GM21360 (cell line): ENCODE data around the gene CTCFL.

Source experiments
- ATAC-seq: cut with Tn5 transposase; IDR thresholded peaks from one replicate; pipeline ENCODE4 v1.9.1; 2021; ENCODE audit warnings: mild to moderate bottlenecking, moderate library complexity; ENCODE audit not compliant: unreplicated experiment

Gene CTCFL

DNA sequence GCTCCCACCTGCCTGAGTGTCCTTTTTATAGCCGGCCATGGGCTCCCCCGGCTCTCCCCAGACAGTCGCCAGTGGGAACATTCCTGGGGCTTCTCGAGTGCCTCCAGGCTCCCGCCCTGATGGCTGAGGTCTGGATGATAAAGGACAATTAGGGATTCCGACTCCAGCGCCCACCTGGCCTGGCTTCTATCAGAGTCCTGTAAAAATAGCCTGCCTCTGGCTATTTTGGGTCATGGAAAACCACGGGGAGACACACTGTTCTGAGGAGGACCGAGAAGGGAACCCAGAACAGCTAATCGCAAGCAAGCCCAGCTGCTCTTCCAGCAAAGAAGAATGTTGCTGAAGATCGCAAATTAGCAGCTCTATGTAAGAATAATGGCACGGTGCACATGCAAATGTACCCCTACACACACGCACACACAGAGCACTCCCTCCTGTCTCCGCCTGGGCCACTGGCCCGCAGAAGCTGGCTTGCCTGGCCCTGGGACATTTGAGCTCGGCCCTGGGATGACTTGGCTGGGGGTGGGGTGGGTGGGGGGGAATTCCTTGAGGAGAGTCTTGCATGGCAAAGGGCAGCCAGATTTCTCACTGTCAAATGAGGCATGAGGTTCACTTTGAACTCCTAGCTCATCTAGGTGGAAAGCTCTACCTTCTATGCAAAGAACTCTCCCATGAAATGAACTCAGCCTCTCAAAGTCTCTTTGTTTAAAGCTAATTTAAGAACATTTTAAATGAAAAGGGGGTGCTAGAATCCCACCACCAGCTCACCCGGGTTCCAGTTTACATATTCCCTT is 55.3 kb downstream of the CTCFL start:
- ATAC-seq, result no peak

GRCh38 chr20:57468523-57469417 is 56.2 kb downstream of the CTCFL start:
- no peak for ATAC-seq

- ATAC-seq, result no peak
Measured at GRCh38 chr20:57467742-57468141, 57.2 kb downstream of the CTCFL start.

DNA sequence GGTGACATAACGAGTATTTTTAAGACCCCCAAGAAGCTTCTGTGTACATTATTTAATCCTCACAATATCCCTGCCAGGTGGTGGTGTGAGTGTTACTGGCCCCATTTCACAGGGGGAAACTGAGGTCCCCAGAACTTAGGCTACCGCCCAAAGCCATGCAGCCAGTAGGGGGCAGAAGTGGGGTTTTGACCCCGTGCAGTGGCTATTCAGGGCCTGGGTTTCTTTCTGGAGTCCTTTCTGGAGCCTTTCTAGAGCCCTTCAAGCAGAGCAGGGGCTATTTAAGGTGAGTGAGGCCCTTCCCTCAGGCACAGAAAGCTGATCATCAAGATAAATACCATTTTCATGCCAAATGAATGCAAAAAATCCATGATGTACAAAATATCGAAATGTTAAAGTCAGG is 59.0 kb downstream of the CTCFL start:
- ATAC-seq, result no peak

GRCh38 chr20:57465486-57465885 is 59.5 kb downstream of the CTCFL start:
- no peak for ATAC-seq

DNA sequence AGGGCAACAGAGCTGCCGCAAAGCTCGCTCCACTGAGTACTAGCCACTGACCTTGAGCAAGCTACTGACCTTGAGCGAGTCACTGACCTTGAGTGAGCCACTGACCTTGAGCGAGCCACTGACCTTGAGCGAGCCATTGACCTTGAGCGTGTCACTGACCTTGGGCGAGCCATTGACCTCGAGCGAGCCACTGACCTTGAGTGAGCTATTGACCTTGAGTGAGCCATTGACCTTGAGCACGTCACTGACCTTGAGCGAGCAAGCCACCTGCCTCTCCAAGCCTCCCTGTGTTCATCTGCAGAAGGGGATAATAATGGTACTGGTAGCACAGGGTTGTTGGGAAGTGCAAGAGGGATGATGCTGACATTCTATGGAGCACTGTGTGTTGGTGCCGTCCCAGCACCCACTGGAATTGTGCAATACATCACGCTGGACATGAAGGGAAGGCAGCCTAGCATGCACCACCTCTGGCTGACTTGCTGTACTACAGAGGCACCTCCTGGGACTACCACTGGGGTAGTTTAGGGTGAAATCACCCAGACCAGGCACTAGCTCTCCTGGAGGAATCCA is 60.2 kb downstream of the CTCFL start:
- no peak for ATAC-seq

- no peak for ATAC-seq
Measured at GRCh38 chr20:57462781-57463180, 62.2 kb downstream of the CTCFL start.

- no peak for ATAC-seq
Measured at GRCh38 chr20:57461726-57462125, 63.2 kb downstream of the CTCFL start.

DNA sequence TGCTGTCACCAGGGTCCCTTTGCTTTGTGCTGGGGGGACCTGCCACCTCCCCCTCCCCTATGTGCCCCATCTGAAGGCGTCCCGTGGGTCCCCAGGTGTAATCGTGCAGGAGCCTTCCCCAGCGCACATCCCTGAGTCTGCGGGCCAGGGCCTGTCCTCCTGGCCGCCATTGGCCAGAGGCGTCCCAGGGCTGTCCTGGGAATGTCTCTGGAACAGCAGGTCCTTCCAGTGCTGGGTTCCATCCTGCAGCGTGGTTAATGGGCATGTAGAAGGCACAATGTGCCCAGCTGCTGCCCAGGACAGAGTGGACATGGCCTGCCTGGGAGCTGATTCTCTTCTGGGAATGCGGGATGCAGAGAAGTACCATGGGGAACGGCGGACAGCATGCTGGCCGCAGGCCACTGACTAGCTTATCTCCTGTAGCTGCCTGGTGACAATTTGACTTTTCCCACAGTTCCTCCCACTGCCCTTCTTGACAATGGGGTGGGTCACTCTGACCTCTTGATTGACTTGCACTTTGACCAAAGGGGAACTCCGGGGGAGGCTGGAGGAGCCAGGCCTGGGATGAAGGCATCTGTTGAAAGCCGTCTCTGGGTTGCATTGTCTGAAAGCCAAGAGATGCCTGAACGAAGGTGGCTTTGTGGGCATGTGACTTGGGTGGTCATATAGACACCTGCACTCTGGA is 64.0 kb downstream of the CTCFL start:
- ATAC-seq, result no peak

GRCh38 chr20:57459897-57460296 is 65.0 kb downstream of the CTCFL start:
- ATAC-seq, result no peak

DNA sequence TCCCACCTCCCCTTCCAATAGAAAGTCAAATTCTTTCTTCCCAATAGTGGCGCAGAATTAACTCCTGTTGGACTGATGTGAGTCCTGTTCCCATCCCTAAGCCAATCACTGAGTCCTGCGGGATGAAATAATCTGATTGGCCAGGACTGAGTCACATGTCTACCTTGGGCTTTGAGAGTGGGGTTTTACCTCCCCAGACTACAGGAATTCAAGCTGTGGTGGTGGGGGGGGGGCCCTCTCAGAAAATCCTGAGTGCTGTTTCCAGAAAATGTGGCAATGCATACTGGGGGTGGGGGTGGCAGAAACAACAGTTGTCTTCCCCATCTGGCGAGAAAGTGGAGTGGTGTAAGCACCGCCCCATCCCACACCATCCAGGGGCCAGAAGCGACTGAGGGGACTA is 65.7 kb downstream of the CTCFL start:
- no peak for ATAC-seq

DNA sequence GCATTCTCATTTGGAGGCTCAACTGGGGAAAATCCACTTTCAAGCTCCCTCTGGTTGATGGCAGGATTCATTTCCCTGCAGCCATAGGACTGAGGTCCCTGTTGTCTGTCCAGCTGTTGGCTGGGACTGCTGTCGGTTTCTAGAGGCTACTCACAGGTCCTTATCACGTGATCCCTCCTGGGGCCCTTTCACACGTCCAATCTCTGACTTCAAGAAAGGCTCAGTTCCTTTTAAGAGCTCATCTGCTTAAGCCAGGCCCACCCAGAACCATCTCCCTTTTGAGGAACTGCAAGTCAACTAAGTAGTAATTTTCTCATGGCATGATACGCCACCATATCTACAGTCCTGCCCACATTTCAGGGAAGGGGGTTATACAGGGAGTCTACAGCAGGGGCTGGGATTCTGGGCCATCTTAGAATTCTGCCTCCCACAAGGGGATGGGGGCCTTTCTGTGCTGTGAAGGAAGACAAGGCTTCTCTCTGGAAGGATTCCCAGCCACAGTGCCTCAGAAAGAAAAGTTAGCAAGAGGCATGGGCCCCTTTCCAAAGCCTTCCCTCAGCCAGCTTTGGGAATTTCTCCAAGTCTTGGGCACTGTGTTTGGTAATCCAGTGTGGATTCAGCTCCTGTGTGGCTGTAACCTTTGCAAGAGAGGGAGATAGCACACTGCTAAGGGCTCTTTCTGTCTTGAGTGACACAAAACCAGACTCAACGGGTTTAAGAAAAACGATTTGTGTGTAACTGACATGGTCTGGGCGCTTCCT is 66.4 kb downstream of the CTCFL start:
- ATAC-seq, result no peak

DNA sequence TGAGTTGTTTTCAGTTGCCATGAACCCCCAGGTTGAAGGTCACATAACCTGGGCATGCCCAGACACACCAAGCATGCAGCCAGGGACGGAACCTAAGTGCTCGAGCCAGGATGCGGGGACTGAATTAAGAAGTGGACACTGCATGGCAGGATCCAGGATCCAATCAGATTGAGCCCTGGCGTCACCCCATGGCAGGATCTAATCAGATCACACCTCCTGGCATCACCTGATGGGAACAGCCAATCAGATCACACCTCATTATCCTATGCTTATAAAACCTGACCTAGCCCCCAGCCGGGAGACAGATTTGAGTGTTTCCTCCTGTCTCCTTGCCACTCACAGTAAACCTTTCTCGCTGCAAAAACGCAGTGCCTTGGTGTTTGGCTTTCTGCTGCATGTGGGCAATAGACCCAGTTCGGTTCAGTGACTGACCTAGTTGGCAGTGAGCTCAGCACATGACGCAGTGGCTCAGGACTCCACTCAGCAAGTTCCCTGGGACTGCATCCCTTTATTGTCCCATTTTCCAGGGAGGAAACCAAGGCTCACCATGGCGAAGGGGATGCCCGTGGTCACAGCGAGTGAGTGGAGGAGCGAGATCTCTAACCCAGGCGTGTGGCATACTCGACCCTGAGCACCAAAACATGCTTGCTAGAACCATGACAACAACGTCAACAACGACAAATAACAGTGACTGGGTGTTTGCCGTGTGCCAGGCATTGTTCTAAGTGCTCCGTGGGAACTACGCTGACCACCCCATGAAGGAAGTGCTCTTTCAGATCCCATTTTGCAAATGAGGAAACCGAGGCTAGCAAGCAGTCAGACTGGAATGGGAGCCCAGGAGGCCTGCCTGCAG is 67.5 kb downstream of the CTCFL start:
- no peak for ATAC-seq

- ATAC-seq, result no peak
Measured at GRCh38 chr20:57456116-57456515, 68.8 kb downstream of the CTCFL start.

- ATAC-seq, result no peak
Measured at GRCh38 chr20:57455386-57455785, 69.6 kb downstream of the CTCFL start.

- no peak for ATAC-seq
Measured at GRCh38 chr20:57451795-57452661, 72.9 kb downstream of the CTCFL start.

- ATAC-seq, result no peak
Measured at GRCh38 chr20:57451431-57451794, 73.5 kb downstream of the CTCFL start.

DNA sequence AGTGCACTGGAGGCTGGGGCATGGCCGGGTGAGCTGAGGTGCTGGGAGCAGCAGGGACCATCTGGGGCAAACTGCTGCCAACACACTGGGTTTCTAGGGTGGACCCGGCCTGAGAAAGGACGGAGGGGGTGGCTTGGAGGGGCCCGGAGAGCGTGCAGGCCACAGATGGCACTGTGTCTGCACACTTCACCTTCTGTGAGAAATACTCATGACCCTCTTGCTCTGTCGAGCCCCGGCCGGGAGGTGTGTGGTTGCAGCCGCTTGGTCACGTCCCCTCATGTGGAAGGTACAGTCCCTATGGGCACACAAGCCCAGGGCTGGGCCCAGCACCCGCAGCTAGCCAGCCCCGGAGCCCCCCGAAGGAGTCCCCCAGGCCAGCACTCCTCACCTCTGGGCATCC is 74.0 kb downstream of the CTCFL start:
- no peak for ATAC-seq

- ATAC-seq, result no peak
Measured at GRCh38 chr20:57450419-57450818, 74.5 kb downstream of the CTCFL start.
